Hepatic stellate cell (primary cell): ENCODE measurements around the gene MRS2.
A peak's percentile ranks its signal among the peaks of the same experiment; 100 is the strongest.
"Not testable (repeated sequence)": the region's sequence is repeated elsewhere in the genome, so short reads cannot be mapped to it uniquely, and the experiment has no call there.

Experiments used
- DNase-seq: peaks from one replicate; pipeline ENCODE4 v3.0.0; 2011; ENCODE audit warnings: low spot score

MRS2 gene

DNA sequence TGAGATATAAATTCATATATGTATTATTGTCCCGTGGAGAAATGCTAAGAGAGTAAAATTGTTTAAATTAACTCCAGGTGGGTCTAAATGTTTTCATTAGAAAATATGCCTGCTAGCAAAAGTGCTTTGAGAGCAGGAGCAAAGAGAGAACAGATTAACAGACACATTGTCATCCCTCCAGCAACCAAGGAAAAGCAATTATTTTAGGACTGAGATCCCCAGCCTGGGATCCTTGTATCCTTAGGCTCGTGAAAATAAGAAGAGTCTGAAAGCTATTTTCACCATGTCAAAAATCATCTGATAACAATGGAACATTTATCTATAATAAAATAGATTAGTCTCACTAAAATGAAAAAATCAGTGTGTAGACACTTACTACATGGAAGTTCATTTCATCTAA lies 11.5 kb upstream of the MRS2 start:
- no peak for DNase-seq

DNA sequence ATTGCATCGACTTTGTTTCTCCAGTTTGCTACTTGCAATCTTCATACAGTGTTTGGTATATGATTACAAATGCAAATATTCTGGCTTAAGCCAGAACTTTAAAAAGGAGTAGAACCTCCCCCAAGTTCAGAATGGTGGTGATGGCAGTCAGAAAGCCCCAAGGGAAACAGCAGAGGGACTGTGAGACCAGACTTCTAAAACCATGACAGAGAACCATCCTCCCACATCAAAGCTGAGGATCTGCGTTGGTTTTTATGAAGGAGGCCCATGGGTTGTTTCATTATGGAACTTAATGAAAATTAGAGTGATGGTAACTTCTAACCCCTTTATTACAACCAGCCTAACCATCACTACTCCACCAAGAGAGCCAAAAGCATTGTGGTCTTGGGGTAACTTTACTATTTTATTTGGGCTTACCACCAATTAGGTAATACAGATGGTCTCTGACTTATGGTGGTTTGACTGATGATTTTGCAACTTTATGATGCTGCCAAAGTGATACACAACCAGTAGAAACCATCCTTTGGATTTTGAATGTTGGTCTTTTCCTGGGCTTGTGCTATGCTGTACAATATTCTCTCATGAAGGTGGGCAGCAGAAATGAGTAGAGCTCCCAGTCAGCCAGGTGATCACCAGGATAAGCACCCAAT lies 10.9 kb upstream of the MRS2 start:
- DNase-seq, result no peak

DNA sequence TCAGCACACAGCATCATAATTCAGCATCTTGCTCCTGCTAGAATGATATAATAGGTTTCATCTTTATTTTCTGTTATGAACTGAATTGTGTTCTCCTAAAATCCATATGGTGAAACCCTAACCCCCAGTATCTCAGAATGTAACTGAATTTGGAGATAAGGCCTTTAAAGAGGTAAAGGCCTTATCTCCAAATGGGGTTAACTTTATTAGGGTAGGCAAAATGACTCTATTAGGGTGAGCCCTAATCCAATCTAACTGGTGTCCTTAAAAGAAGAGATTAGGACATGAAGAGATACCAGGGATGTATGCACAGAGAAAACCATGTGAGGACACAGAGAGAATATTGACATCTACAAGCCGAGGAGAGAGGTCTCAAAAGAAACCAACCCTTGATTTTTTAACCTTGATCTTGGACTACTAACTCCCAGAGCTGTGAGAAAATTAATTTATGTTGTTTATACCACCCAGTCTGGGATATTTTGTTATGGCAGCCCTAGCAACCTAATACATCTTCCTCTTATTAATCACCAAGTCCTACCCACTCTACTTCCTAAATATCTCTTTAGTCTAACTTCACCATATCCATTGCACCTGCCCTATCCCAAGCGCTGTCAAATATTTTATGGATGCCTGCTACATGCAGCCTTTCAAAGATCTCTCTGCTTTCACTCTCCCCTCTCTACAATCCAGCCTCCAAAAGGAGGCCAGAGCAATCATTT lies 8.5 kb upstream of the MRS2 start:
- DNase-seq, result no peak

DNA sequence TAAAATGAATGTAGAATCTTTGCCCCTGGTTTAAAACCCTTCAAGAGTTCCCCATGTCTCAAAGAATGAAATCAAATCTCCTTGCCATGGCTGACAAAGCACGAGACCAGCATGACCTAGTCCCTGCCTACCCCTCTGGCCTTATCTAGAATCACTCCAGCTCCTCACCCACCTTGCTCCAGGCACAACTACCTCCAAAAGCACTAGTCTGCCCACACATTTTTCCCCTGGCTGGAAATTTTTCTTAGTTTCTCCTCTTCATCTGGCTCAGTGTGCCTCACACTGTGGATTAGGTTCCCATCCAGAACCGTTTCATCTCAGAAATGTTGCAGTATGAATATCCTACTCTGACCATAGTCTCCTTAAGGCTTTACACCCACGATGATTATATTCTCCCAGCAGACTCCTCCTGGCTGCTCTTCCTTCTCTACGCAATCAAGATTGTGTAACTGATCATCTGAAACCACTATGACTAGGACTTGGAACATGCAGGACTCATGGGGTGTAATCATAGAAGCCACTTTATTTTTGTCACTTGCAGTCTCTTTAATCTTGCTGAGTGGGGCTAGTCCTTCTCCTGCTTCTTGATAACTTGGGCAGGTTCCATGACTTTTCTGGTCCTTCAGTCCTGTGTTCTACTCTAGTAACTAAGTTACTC lies 7.8 kb upstream of the MRS2 start:
- DNase-seq, result peak; percentile 29

DNA sequence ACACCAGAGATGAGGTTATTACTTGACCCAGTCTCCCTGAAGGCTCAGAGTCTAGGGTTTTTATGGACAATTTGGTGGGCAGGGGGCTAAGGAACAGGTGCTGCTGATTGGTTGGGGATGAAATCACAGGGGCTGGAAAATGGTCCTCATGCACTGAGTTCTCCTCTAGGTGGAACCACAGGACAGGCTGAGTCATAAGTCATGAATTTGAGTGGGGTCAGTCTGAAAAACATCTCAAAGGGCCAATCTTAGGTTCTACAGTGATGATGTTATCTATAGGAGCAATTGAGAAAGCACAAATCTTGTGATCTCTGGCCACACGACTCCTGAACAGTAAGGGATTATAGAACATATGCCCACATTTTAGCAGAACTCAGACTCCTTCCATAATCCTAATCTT lies 5.9 kb upstream of the MRS2 start:
- no peak for DNase-seq

DNA sequence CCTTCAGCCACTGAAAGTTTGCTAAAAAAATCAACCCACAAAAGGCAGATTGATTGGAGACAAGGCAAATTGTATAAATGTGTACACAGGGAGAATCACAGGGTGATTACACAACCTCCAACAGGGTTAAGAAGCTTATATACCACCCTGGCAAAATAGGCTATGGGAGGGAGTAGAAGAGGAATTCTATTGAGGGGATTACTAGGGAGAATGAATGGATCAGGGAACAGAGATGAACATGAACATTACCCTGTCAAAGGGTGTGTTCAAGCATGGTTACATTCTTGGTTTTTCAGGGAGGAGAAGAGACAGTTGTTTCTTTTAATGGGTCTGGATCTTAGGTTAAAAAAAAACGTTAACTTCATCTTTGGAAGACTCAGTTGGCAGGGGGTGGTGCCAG lies 5.1 kb upstream of the MRS2 start:
- no peak for DNase-seq

DNA sequence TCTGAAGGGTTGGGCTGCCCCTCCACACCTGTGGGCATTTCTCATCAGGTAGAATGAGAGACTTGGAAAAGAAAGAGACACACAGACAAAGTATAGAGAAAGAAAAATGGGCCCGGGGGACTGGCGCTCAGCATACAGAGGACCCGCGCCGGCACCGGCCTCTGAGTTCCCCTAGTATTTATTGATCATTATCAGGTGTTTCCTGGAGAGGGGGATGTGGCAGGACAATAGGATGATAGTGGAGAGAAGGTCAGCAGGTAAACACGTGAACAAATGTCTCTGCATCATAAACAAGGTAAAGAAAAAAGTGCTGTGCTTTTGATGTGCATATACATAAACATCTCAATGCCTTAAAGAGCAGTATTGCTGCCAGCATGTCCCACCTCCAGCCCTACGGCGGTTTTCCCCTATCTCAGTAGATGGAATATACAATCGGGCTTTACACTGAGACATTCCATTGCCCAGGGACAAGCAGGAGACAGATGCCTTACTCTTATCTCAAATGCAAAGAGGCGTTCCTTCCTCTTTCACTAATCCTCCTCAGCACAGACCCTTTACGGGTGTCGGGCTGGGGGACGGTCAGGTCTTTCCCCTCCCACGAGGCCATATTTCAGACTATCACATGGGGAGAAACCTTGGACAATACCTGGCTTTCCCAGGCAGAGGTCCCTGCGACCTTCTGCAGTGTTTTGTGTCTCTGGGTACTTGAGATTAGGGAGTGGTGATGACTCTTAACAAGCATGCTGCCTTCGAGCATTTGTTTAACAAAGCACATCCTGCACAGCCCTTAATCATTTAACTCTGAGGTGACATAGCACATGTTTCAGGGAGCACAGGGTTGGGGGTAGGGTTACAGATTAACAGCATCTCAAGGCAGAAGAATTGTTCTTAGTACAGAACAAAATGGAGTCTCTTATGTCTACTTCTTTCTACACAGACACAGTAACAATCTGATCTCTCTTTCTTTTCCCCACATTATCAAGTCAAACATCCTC lies 2.4 kb upstream of the MRS2 start:
- DNase-seq, result not testable (repeated sequence)

DNA sequence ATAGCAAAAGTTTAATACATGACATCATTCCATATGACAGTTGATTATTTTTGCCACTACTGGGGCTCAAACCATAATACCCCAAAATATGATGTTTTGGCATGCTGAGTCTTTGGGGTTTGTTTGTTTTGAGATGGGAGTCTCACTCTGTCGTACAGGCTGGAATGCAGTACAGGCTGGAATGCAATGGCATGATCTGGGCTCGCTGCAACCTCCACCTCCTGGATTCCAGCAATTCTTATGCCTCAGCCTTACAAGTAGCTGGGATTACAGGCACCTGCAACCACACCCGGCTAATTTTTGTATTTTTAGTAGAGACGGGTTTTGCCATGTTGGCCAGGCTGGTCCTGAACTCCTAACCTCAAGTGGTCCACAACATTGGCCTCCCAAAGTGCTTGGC lies 1.3 kb upstream of the MRS2 start:
- no peak for DNase-seq

DNA sequence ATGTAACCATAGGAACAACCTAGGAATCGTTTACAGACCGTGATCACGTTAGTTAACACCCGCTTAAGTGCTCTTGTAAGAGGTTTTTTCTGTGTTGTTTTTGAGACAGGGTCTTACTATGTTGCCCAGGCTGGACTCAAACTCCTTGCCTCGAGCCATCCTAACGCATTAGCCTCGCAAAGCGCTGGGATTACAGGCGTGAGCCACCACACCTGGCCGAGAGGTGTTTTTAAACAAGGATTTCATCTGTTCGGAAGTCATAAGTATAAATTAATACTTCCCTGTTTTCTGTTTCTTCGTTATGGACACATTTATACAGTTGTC lies 727 bp downstream of the MRS2 start:
- no peak for DNase-seq

DNA sequence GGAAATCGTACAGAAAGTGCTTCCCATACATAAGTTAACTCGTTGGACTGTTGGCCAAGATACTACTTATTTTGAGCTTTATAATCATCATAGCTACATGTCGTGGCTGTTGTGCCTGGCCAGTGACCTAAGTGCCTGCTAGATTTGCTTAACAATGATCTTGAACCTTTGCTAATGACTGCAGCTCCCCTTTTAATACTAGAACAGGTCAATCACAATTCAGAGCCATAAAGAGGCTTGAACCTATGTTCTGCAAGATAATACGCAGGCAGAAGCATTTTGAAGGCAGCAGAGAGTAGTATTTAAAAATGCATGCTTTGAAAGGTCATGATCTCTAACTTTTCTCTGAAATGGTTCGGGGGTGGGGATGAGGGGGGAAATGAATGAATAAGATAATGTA lies 2.5 kb downstream of the MRS2 start:
- DNase-seq, result no peak

DNA sequence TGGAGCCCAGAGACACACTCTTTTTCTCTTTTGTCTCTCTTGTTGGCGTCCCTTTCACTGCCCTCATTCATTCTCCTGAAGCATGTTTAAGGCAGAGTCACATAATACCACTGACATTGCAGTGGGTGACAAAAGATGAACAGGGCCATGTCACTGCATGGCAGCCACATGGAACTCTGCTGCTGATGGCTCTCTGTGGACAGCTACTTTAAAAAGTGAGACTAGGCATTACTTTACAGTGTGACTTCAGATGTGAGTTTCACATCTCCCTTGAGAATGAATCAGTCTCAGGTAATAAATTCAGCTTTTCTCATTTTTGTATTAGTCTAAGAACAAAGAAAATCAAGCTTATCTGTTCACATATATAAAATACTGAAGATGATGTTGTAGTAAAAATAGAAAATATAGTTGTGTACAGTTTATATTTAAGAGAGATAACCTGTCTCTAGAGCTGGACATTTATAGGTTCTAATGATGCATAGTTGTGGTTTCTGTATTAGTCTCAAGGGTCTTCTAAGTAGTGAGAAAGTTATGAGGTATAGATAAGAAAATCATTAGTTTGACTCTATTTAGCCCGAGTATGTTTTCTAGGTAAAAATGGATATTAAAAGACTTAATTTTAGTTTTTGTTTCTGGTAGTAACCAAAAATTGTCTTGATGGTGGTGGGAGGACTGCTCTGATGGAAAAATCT lies 6.1 kb downstream of the MRS2 start:
- no peak for DNase-seq

DNA sequence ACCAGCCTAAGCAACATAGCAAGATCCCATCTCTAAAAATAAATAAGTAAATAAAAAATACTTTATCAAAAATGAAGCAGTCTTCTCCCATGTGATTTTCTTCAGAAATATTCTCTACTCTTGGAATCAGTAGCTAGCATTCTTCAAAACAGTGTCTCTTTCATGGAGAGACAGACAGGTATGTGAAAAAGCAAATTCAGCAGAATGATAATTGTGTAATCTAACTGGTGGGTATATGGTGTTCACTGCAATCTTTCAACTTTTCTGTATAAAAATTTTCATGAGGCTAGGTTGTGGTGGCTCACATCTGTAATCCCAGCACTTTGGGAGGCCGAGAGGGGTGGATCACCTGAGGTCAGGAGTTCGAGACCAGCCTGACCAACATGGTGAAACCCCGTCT lies 7.9 kb downstream of the MRS2 start:
- DNase-seq, result no peak

DNA sequence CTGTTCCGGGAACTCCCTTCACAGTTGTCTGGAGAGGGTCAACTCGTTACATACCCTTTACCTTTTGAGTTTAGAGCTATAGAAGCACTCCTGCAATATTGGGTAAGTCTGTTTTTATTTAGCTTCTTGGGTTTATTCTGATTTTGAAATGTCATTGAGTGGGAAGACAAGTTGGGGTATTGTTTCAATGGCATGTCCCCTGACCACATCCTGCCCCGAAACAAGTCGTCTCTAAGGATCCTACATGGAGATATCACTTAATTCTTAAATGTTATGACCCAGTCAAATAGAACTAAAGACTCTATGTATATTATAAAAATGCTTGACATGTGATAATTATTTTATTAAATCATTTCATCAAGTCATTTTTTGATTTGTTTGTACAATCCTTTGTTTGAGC lies 9.6 kb downstream of the MRS2 start:
- DNase-seq, result no peak

DNA sequence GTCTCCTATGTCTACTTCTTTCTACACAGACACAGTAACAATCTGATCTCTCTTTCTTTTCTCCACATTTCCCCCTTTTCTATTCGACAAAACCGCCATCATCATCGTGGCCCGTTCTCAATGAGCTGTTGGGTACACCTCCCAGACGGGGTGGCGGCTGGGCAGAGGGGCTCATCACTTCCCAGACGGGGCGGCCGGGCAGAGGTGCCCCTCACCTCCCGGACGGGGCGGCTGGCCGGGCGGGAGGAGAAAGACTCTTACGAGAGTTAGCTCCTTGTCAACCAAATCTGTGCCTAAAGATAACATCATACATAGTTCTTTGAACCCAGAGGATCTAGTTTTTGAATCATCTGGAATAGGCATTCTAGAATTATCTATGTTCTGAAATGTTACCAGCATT lies 11.8 kb downstream of the MRS2 start:
- DNase-seq, result not testable (repeated sequence)

DNA sequence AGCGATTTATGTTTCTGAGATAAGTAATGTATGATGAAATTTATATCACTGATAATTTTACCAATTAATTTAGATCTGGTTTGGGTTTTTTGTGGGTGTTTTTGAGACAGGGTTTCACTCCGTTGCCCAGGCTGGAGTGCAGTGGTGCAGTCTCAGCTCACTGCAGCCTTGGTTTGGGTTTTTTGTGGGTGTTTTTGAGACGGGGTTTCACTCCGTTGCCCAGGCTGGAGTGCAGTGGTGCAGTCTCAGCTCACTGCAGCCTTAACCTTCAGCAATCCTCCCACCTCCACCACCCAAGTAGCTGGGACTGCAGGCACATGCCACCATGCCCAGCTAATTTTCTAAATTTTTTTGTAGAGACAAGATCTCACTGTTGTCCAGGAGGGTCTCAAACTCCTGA lies 13.0 kb downstream of the MRS2 start:
- no peak for DNase-seq

DNA sequence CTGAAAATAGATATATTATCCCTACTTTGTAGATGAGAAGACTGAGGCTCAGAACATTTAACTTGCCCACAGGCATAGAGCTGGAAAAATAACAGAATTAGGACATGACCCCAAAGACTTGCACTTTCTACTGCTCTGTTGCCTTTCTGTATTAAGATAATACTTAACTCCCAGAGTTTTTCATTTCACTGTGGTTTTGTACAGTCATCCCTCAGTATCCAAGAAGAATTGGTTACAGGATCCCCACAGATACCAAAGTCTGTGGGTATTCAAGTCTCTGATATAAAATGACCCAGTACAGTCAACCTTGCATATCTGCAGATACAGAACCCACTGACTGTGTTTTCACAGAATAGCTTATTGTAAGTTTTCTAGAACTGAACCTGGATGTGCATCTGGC lies 16.8 kb downstream of the MRS2 start:
- DNase-seq, result no peak

DNA sequence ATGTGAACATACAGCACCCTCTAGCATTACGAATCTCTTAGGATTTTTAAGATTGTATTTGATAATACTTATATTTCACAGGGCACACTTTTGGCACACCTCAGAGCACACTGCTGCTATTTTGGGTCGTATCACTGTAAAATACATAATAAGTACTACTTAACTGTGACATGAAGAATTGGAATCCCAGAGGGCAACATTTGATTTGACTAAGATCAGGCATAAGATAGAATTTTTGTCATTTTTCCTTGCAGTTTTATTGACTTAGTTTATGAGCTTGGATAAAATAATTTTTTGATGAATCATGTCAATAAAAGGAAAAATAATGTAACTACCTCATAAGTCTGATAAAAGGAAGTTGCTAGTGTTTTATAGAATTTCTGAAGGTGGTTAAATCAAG lies 22.4 kb downstream of the MRS2 start:
- no peak for DNase-seq

DNA sequence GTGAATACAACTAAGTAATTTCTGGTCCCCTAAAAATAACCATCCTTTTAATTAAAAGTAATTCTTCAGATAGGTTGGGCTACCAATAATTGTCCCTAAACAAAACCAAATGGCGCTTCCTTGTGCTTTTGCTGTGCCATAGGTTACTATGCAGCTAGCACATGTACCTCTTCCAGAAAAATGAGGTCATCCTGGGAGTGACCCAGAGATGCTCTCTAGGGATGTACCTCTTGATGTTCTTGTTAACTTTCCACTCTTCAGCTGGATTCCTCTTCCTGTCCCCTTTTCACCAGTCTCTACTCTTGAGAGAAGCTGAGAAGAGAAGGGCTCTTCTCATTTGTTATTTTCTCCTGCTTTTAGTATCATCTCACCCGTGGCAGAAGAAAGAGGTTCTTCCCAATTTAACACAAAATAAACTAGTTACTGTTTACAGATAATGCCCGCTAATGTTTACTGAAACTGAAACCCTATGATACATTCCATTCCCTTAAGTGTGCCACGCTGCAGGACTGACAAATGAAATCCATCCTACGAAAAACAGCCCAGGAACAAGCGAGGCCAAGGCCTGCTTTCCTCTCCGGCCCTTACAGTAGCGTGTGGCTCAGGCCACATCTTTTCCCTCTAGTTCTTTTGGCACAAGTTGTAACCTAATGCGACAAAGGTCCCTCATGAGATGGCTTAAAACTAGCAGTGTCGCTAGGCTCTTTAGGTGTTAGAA lies 24.2 kb downstream of the MRS2 start:
- DNase-seq, result no peak

DNA sequence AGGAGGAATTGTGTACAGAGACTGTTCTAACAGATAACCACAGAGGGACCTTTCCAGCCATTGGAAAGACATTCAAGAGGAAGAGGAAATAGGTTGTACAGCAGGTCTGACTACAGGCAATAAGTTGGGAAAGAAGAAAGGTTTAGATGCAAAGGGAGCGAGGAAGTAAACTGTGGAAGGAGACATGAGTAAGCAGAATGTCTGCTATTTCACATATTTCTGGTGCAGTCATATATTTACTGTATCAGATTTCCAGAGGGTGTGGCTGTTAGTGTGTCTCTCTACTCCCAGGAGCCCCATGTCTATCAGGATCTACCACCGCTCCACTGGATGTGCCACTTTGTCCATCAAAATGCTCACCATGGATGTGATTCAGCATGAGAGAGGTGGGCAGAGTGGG lies 25.9 kb downstream of the MRS2 start:
- DNase-seq, result no peak

DNA sequence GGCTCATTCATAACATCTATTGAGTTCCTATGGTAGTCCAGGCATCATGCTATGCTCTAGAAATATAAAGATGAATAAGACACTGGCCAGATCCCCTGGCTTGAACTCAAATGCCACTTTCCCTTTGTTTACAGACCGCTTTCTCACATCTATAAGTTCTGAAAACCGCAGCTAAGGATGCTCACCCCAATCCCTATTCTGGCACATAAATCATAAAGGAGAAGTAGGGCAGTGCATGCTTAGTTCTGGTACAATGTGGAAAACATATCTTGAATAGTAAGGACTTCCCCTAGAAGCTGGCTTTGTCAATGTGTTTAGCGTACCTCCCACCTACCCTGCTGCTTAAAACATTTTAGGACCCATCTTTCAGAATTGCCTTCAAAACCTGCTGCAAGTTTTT lies 26.4 kb downstream of the MRS2 start:
- DNase-seq, result no peak

DNA sequence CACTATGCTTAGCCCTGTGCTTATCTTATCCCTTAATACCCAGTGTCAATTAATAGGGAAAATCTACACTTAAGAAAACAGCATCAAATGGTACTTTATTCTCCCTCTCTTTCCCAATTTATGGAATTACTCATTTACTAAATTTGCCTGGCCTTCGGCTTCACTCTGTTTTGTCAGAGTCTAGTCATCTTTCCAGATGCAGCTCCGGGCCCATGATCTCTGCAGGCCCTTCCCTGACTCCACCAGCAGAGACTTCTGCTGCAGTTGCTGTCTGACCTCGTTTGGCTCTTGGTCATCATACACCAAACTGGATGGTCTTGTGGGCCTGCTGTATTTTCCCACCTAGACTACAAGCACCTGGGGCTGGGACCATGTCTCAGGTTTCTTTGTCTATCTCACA lies 27.4 kb downstream of the MRS2 start:
- DNase-seq, result no peak
